Measurements from ENCODE around the gene PI4KA.
"Not testable (repeated sequence)": the region's sequence is repeated elsewhere in the genome, so short reads cannot be mapped to it uniquely, and the experiment has no call there.

Gene PI4KA

GRCh38 chr22:20776624-20777405, 81.8 kb downstream of the PI4KA start:
- no peak for DNase-seq (ENCODE audit: low read depth in 2 of 2)

- DNase-seq (ENCODE audit: low read depth in 2 of 2): no peak
Measured at GRCh38 chr22:20775342-20775895, 83.2 kb downstream of the PI4KA start.

GRCh38 chr22:20774882-20775281, 83.7 kb downstream of the PI4KA start:
- DNase-seq (ENCODE audit: low read depth in 2 of 2): no peak

- no peak for DNase-seq (ENCODE audit: low read depth in 2 of 2)
Measured at GRCh38 chr22:20773793-20774212, 84.8 kb downstream of the PI4KA start, which contains the start of gene SERPIND1. Gene SERPIND1 (plus strand): TSS chr22:20774113. CDS start chr22:20779313, 5,200 bp downstream.

GRCh38 chr22:20771918-20772625, 86.5 kb downstream of the PI4KA start:
- no peak for DNase-seq (ENCODE audit: low read depth in 2 of 2)

- not testable (repeated sequence) for DNase-seq (ENCODE audit: low read depth in 2 of 2)
Measured at GRCh38 chr22:20769496-20769826, 89.2 kb downstream of the PI4KA start.

GRCh38 chr22:20766530-20766929, 92.1 kb downstream of the PI4KA start:
- DNase-seq (ENCODE audit: low read depth in 2 of 2): no peak

- no peak for DNase-seq (ENCODE audit: low read depth in 2 of 2)
Measured at GRCh38 chr22:20765938-20766337, 92.7 kb downstream of the PI4KA start.

GRCh38 chr22:20764729-20765128, 93.9 kb downstream of the PI4KA start:
- no peak for DNase-seq (ENCODE audit: low read depth in 2 of 2)

GRCh38 chr22:20764471-20764720, 94.2 kb downstream of the PI4KA start:
- no peak for DNase-seq (ENCODE audit: low read depth in 2 of 2)

GRCh38 chr22:20763630-20764470, 94.8 kb downstream of the PI4KA start:
- no peak for DNase-seq (ENCODE audit: low read depth in 2 of 2)

- no peak for DNase-seq (ENCODE audit: low read depth in 2 of 2)
Measured at GRCh38 chr22:20762233-20762796, 96.3 kb downstream of the PI4KA start.

- DNase-seq (ENCODE audit: low read depth in 2 of 2): no peak
Measured at GRCh38 chr22:20761536-20761935, 97.1 kb downstream of the PI4KA start.

- no peak for DNase-seq (ENCODE audit: low read depth in 2 of 2)
Measured at GRCh38 chr22:20760084-20760483, 98.5 kb downstream of the PI4KA start.

- DNase-seq (ENCODE audit: low read depth in 2 of 2): no peak
Measured at GRCh38 chr22:20758688-20759087, 99.9 kb downstream of the PI4KA start.

- no peak for DNase-seq (ENCODE audit: low read depth in 2 of 2)
Measured at GRCh38 chr22:20756846-20757245, 101.8 kb downstream of the PI4KA start.

GRCh38 chr22:20752873-20753272, 105.7 kb downstream of the PI4KA start:
- no peak for DNase-seq (ENCODE audit: low read depth in 2 of 2)

- DNase-seq (ENCODE audit: low read depth in 2 of 2): no peak
Measured at GRCh38 chr22:20752104-20752741, 106.4 kb downstream of the PI4KA start.

- no peak for DNase-seq (ENCODE audit: low read depth in 2 of 2)
Measured at GRCh38 chr22:20751185-20751851, 107.3 kb downstream of the PI4KA start.

- peak in 1 of 2 experiments; percentile 6 for DNase-seq (ENCODE audit: low read depth in 2 of 2)
Measured at GRCh38 chr22:20750461-20751184, 108.0 kb downstream of the PI4KA start.

Data from fibroblast of skin of left biceps (primary cell).